ENCODE measurements around the gene NEDD9.

DNA sequence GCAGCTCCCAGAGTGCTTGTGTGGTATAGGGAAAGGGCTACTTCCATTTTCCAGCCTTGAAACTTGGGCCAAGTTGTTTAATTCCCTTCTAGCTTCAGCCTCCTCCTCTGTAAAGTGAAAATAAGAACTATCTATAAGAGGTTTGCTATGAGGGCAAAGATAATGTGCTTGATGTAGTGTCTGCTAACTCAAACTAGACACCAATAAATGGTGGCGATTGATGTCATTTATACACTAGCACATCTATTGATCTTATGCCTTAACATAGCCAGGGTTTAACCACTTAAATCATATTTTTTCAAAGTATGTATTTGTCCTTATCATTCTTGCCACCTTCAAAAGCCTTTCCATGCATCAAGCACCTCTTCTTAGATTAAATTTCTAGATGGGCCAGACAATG lies 55.2 kb downstream of the NEDD9 start:
- TF ChIP-seq GATA3 (IDR thresholded peaks at IDR 0.05; ENCODE audit: low read depth, low read length) (no peak), GATA2 (IDR thresholded peaks at IDR 0.05; ENCODE audit: low read depth, low read length) (no peak)

All from SH-SY5Y (cell line).